Ovary (tissue), 3 donors: ENCODE results near the gene SPSB1.

Source experiments
- CTCF ChIP-seq, 3 donors: fragments of 450-650 bp in 2 of 3; fragments of 200-600 bp in 1 of 3; IDR thresholded peaks; one replicate each; pipeline versions ENCODE4 v1.5.1 to v1.8.0; 2016 to 2022; ENCODE audit warnings: antibody characterized with exemption in 3 of 3, mild to moderate bottlenecking in 1 of 3
- POLR2A ChIP-seq: fragments of 450-650 bp; IDR thresholded peaks from one replicate; pipeline ENCODE4 v1.6.1; 2017; ENCODE audit warnings: antibody characterized with exemption, mild to moderate bottlenecking, moderate library complexity
- donor health status: DM: no; HTN: no; CAD: no.

GRCh38 chr1:9340172-9340854 lies 47.6 kb downstream of the SPSB1 start:
- TF ChIP-seq POLR2A (no peak), CTCF (IDR thresholded peaks at IDR 0.05) (no peak)
